K562 (cell line): ENCODE results near the gene LRRC70. TPM values are rescaled to one million over a fixed set of nuclear protein-coding genes. Genes with fewer than 3 reads are reported as not detected.

Experiments
- C11orf30 ChIP-seq: fragments of 450-650 bp; IDR thresholded peaks from 2 replicates; pipeline ENCODE4 v1.6.1; 2016; ENCODE audit warnings: low read depth, mild to moderate bottlenecking
- FOXO4 ChIP-seq: fragments of 450-650 bp; formaldehyde crosslinking; IDR thresholded peaks from 2 replicates; pipeline ENCODE4 v1.4.0; 2020; ENCODE audit warnings: mild to moderate bottlenecking, moderate library complexity
- FOXP1 ChIP-seq: sonication (generic); formaldehyde crosslinking; IDR thresholded peaks from 2 replicates; pipeline ENCODE4 v1.8.0; 2022; ENCODE audit warnings: mild to moderate bottlenecking, missing genetic modification reagents
- GABPA ChIP-seq: fragments of 200-800 bp; sonication (Bioruptor generic); conservative IDR thresholded peaks from 2 replicates; pipeline ENCODE4 v1.6.1; 2016; ENCODE audit warnings: low read depth, missing genetic modification characterization, missing compliant biosample characterization
- HNRNPUL1 ChIP-seq: fragments of 200-400 bp; formaldehyde crosslinking; IDR thresholded peaks from 2 replicates; pipeline ENCODE4 v1.6.1; 2017; ENCODE audit warnings: low read length
- IFI16 ChIP-seq: fragments of 250-450 bp; sonication (Bioruptor Pico); IDR thresholded peaks from 2 replicates; pipeline ENCODE4 v2.1.2; 2022; ENCODE audit warnings: mild to moderate bottlenecking, inconsistent platforms
- KDM4B ChIP-seq, 2 experiments: fragments of 450-650 bp in 1 of 2; sonication (generic) in 1 of 2; IDR thresholded peaks; 2 replicates each; pipeline ENCODE4 v1.6.1; 2016 to 2017; ENCODE audit warnings: borderline replicate concordance in 2 of 2, antibody characterized with exemption in 1 of 2, low read depth in 1 of 2, mild to moderate bottlenecking in 1 of 2
- NFIC ChIP-seq: fragments of 450-650 bp; IDR thresholded peaks from 2 replicates; pipeline ENCODE4 v1.6.1; 2017; ENCODE audit warnings: mild to moderate bottlenecking, inconsistent platforms
- POLR2H ChIP-seq: IDR thresholded peaks from 2 replicates; pipeline ENCODE4 v1.6.1; 2016; ENCODE audit warnings: missing genetic modification characterization, low read depth, mild to moderate bottlenecking, control low read depth, missing compliant biosample characterization, moderate library complexity
- PREB ChIP-seq: sonication (generic); formaldehyde crosslinking; IDR thresholded peaks from 2 replicates; pipeline ENCODE4 v1.8.1; 2023; ENCODE audit warnings: mild to moderate bottlenecking, missing genetic modification reagents
- SMARCB1 ChIP-seq: IDR thresholded peaks from 2 replicates; pipeline ENCODE4 v1.6.1; 2011; ENCODE audit warnings: improper control_type of control experiment, low read depth; ENCODE audit not compliant: insufficient read length
- ZBTB7A ChIP-seq: IDR thresholded peaks from 2 replicates; pipeline ENCODE4 v1.6.1; 2011; ENCODE audit warnings: low read depth, mild to moderate bottlenecking, low read length, moderate library complexity, borderline replicate concordance; ENCODE audit not compliant: control insufficient read depth
- ZEB2 ChIP-seq: fragments of 450-650 bp; IDR thresholded peaks from 2 replicates; pipeline ENCODE4 v1.6.1; 2016
- ZFPM2 ChIP-seq: fragments of 250-450 bp; sonication (Bioruptor Pico); IDR thresholded peaks from 2 replicates; pipeline ENCODE4 v1.5.1; 2022; ENCODE audit warnings: mild to moderate bottlenecking
- ZNF316 ChIP-seq: fragments of 450-650 bp; IDR thresholded peaks from 2 replicates; pipeline ENCODE4 v1.6.1; 2016
- ZNF76 ChIP-seq: fragments of 250-450 bp; sonication (Bioruptor Pico); IDR thresholded peaks from 2 replicates; pipeline ENCODE4 v1.4.0; 2020; ENCODE audit warnings: mild to moderate bottlenecking, moderate library complexity, borderline replicate concordance
- polyA plus RNA-seq, 8 experiments: library from polyadenylated mRNA; depleted of rRNA in 4 of 8; stranded (reverse) in 5 of 8; unstranded in 3 of 8; fragments of >200 nt; fragmentation: Nextera tagmentation in 2 of 8; fragmentation: Illumina TruSeq in 1 of 8; extraction: Ambion mirVana in 2 of 8; extraction: Trizol in 1 of 8; gene quantifications; 2 replicates each; pipeline versions ENCODE4 v1.2.1 to v1.2.3, GENCODE V29; 2011 to 2014; ENCODE audit warnings: inconsistent platforms in 1 of 8, missing spikeins in 1 of 8
- total RNA-seq, 7 experiments: library from RNA; depleted of rRNA in 6 of 7; stranded (reverse); fragments of >200 nt in 6 of 7; fragmentation: Illumina TruSeq in 2 of 7; extraction: Trizol in 2 of 7; gene quantifications; 2 replicates each; pipeline versions ENCODE4 v1.2.1 to v1.2.3, GENCODE V29; 2011 to 2021; ENCODE audit warnings: low replicate concordance in 1 of 7

LRRC70 gene
- total and polyA plus RNA-seq, 9 of the 15 experiments (the other 6 are each of a cell fraction or from before 2014, with no cell fraction given), result 0.21 to 2.1 (median 0.73) TPM

- no peak for TF ChIP-seq HNRNPUL1
- no peak for TF ChIP-seq FOXP1 (CRISPR knock-in tag)
- TF ChIP-seq IFI16 (CRISPR knock-in tag), result no peak
- no peak for TF ChIP-seq ZBTB7A
- TF ChIP-seq KDM4B (IDR thresholded peaks at IDR 0.05; ENCODE audit: borderline replicate concordance in 2 of 2, low read depth in 1 of 2), result no peak
- TF ChIP-seq ZFPM2 (CRISPR knock-in tag), result no peak
- no peak for TF ChIP-seq PREB
- no peak for TF ChIP-seq FOXO4 (CRISPR knock-in tag)
- TF ChIP-seq POLR2H (tag), result no peak
- no peak for TF ChIP-seq ZEB2
- TF ChIP-seq GABPA, result no peak
- TF ChIP-seq SMARCB1, result no peak
- no peak for TF ChIP-seq ZNF76 (CRISPR knock-in tag)
- peak; percentile 63 for TF ChIP-seq ZNF316
- peak; percentile 34; the same call in 1 of the 2 replicates for TF ChIP-seq C11orf30
- no peak for TF ChIP-seq NFIC
- TF ChIP-seq, all 486 proteins: peak for 4
These were observed 38.1 kb downstream of the LRRC70 start (continued) for GRCh38 chr5:62616615-62617277.
